ENCODE data around the gene RAB28.

RAB28 gene

DNA sequence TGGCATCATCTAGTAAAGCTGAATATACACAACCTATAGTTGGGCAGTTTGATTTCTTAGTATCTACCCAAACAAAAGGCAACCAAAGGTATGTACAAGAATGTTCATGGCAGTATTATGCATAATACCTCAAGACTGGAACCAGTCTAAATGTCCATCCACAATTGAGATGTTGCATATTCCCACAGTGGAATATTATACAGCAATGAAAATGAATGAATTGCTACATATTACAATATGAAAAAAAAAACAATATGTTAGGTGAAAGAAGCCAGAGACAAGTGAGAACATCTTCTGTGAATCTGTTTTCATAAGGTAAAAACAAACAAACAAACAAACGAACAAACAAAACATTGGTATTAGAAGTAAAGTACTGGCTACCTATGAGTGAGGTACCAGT lies 11.6 kb upstream of the RAB28 start:
- no peaks in the 10 kb centered on the region for H3K36me3 ChIP-seq (replicated peaks; ENCODE audit: low read depth, low read length)
- peaks cover 6% of the 10 kb centered on the region for H3K4me1 ChIP-seq (ENCODE audit: low read length)
- H2AFZ ChIP-seq (ENCODE audit: low read depth, low read length), result no peak overlapping the region
- no peaks in the 10 kb centered on the region for H3K9me3 ChIP-seq (ENCODE audit: insufficient read depth, low read length)
- no peaks in the 10 kb centered on the region for H3K79me2 ChIP-seq (ENCODE audit: low read length)
- H3K27me3 ChIP-seq (ENCODE audit: low read depth, low read length), result no peaks in the 10 kb centered on the region
- no peak overlapping the region for H3K27ac ChIP-seq (ENCODE audit: low read length)
- H3K4me3 ChIP-seq (ENCODE audit: low read length), result no peak overlapping the region
- H4K20me1 ChIP-seq (ENCODE audit: insufficient read depth, low read length), result no peaks in the 10 kb centered on the region
- no peak overlapping the region for H3K4me2 ChIP-seq (ENCODE audit: low read length)
- no peak overlapping the region for H3K9ac ChIP-seq (ENCODE audit: low read length)
- TF ChIP-seq EZH2phosphoT487 (IDR thresholded peaks at IDR 0.05; ENCODE audit: low read depth), result no peak
- TF ChIP-seq, protein P1, sequence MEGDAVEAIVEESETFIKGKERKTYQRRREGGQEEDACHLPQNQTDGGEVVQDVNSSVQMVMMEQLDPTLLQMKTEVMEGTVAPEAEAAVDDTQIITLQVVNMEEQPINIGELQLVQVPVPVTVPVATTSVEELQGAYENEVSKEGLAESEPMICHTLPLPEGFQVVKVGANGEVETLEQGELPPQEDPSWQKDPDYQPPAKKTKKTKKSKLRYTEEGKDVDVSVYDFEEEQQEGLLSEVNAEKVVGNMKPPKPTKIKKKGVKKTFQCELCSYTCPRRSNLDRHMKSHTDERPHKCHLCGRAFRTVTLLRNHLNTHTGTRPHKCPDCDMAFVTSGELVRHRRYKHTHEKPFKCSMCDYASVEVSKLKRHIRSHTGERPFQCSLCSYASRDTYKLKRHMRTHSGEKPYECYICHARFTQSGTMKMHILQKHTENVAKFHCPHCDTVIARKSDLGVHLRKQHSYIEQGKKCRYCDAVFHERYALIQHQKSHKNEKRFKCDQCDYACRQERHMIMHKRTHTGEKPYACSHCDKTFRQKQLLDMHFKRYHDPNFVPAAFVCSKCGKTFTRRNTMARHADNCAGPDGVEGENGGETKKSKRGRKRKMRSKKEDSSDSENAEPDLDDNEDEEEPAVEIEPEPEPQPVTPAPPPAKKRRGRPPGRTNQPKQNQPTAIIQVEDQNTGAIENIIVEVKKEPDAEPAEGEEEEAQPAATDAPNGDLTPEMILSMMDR (IDR thresholded peaks at IDR 0.05; ENCODE audit: low read depth, low read length), result no peak

DNA sequence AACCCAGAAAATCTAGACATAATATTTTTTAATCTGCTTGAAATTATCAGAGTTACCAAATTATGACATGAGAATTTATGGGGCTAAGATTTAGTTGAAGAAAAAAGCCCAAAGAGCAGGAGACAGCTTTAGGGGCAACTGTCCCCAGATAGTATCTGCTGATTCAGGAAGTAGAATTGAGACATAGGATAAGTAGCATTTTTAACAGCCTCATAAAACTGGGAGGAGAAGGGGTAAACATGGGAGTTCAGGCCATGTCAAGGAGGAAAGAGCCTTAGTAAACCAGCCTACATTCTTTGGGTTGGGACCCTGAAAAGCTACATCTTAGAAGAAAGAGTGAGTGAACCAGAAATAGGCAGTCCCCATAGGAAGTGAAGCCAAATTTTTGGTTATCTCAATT lies 9.7 kb upstream of the RAB28 start:
- Histone ChIP-seq H3K27me3 (ENCODE audit: low read depth, low read length) (no peaks in the 10 kb centered on the region), H3K4me2 (ENCODE audit: low read length) (no peak overlapping the region), H3K27ac (ENCODE audit: low read length) (no peak overlapping the region), H3K36me3 (replicated peaks; ENCODE audit: low read depth, low read length) (no peaks in the 10 kb centered on the region), H3K79me2 (ENCODE audit: low read length) (no peaks in the 10 kb centered on the region), H4K20me1 (ENCODE audit: insufficient read depth, low read length) (no peaks in the 10 kb centered on the region), H3K9ac (ENCODE audit: low read length) (no peak overlapping the region), H2AFZ (ENCODE audit: low read depth, low read length) (0 out of 2 replicates have a peak overlapping the region, but pooled peaks have one; percentile 12), H3K9me3 (ENCODE audit: insufficient read depth, low read length) (no peaks in the 10 kb centered on the region), H3K4me1 (ENCODE audit: low read length) (peaks cover 6% of the 10 kb centered on the region), H3K4me3 (ENCODE audit: low read length) (no peak overlapping the region)
- no peak for TF ChIP-seq EZH2phosphoT487 (IDR thresholded peaks at IDR 0.05; ENCODE audit: low read depth)
- TF ChIP-seq, protein P1 (IDR thresholded peaks at IDR 0.05; ENCODE audit: low read depth, low read length), result no peak

DNA sequence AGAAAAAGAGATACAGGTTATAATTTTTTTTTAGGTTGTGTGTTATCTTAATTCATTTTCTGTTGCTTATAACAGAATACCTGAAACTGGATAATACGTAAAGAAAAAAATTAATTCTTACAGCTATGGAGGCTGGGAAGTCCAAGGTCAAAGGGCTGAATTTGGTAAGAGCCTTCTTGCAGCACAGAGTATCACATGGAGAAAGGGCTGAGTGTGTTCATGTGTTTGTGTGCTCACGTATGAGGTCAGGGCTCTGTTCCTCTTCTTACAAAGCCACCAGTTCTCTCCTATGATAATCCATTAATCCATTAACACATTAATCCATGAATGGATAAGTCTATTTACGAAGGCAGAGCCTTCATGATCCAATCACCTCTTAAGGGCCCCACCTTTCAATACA lies 8.6 kb upstream of the RAB28 start:
- Histone ChIP-seq H3K9me3 (ENCODE audit: insufficient read depth, low read length) (no peaks in the 10 kb centered on the region), H4K20me1 (ENCODE audit: insufficient read depth, low read length) (no peaks in the 10 kb centered on the region), H3K36me3 (replicated peaks; ENCODE audit: low read depth, low read length) (no peaks in the 10 kb centered on the region), H3K79me2 (ENCODE audit: low read length) (no peaks in the 10 kb centered on the region), H3K9ac (ENCODE audit: low read length) (no peak overlapping the region), H3K4me1 (ENCODE audit: low read length) (no peaks in the 10 kb centered on the region), H3K27ac (ENCODE audit: low read length) (no peak overlapping the region), H3K4me2 (ENCODE audit: low read length) (no peak overlapping the region), H2AFZ (ENCODE audit: low read depth, low read length) (no peak overlapping the region), H3K27me3 (ENCODE audit: low read depth, low read length) (no peaks in the 10 kb centered on the region), H3K4me3 (ENCODE audit: low read length) (no peak overlapping the region)
- no peak for TF ChIP-seq EZH2phosphoT487 (IDR thresholded peaks at IDR 0.05; ENCODE audit: low read depth)
- TF ChIP-seq, protein P1 (IDR thresholded peaks at IDR 0.05; ENCODE audit: low read depth, low read length), result no peak

DNA sequence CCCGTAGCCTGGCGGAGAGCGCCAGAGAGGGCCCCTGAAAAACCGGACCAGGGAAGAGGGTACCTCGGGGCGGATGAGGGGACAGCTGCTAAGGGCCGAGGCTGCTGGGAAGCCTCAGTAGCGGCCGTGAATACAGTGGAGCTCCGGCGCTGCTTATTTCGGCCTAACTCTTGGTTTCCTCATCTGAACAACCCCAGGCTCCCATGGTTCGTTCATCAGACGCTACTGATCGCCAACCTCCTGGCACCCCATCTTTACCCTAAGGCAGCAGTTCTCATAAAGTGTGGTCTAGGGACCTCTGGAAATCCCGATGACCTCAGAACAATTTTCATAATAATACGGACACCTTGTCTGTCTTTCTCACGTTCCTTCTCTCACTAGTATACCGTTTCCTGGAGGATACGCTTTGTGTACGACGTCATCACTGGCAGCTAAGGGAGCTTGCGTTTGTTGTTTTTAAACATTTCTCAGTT lies 645 bp upstream of the RAB28 start:
- peak overlapping the region; percentile 87 for H3K9ac ChIP-seq (ENCODE audit: low read length)
- peaks cover 4% of the 10 kb centered on the region; the same call in 1 of the 2 replicates for H4K20me1 ChIP-seq (ENCODE audit: insufficient read depth, low read length)
- H3K79me2 ChIP-seq (ENCODE audit: low read length), result peaks cover 37% of the 10 kb centered on the region
- peak overlapping the region; percentile 98 for H2AFZ ChIP-seq (ENCODE audit: low read depth, low read length)
- no peak overlapping the region for H3K27ac ChIP-seq (ENCODE audit: low read length)
- peaks cover 19% of the 10 kb centered on the region for H3K4me1 ChIP-seq (ENCODE audit: low read length)
- TF ChIP-seq, protein P1 (IDR thresholded peaks at IDR 0.05; ENCODE audit: low read depth, low read length), result no peak
- TF ChIP-seq EZH2phosphoT487 (IDR thresholded peaks at IDR 0.05; ENCODE audit: low read depth), result no peak
- H3K27me3 ChIP-seq (ENCODE audit: low read depth, low read length), result no peaks in the 10 kb centered on the region
- H3K9me3 ChIP-seq (ENCODE audit: insufficient read depth, low read length), result no peaks in the 10 kb centered on the region
- no peaks in the 10 kb centered on the region for H3K36me3 ChIP-seq (replicated peaks; ENCODE audit: low read depth, low read length)
- peak overlapping the region; percentile 89 for H3K4me2 ChIP-seq (ENCODE audit: low read length)
- H3K4me3 ChIP-seq (ENCODE audit: low read length), result peak overlapping the region; percentile 90
